ENCODE results near the gene APBB2. TPM values are rescaled to one million over a fixed set of nuclear protein-coding genes. Genes with fewer than 3 reads are reported as not detected.

The APBB2 gene
- total RNA-seq, 4 donors from 2014 or later: 42.4 to 95.8 (median 51.3) TPM

GRCh38 chr4:41202356-41202755 is 12.0 kb downstream of the APBB2 start:
- Histone ChIP-seq H3K4me3 (no peak overlapping the region), H3K36me3 (no peaks in the 10 kb centered on the region), H3K27ac (no peak overlapping the region), H3K4me1 (peaks cover 36% of the 10 kb centered on the region), H3K27me3 (no peaks in the 10 kb centered on the region), H3K9me3 (no peaks in the 10 kb centered on the region)
- no peak for TF ChIP-seq POLR2AphosphoS5 (IDR thresholded peaks at IDR 0.05)
- TF ChIP-seq EP300 (IDR thresholded peaks at IDR 0.05): no peak
- TF ChIP-seq POLR2A (IDR thresholded peaks at IDR 0.05): no peak
- no peak for TF ChIP-seq CTCF (IDR thresholded peaks at IDR 0.05)
- 74% methylated on average over 4 of the region's 4 CpGs for WGBS
- no peak for DNase-seq (ENCODE audit: low spot score in 2 of 2)

GRCh38 chr4:41200486-41201017 is 13.8 kb downstream of the APBB2 start:
- WGBS: 77% methylated on average over 4 of the region's 4 CpGs
- TF ChIP-seq EP300 (IDR thresholded peaks at IDR 0.05) (no peak), POLR2AphosphoS5 (IDR thresholded peaks at IDR 0.05) (no peak)
- no peaks in the 10 kb centered on the region for H3K27me3 ChIP-seq
- DNase-seq (ENCODE audit: low spot score in 2 of 2): no peak
- H3K36me3 ChIP-seq: no peaks in the 10 kb centered on the region
- H3K4me1 ChIP-seq: peaks cover 34% of the 10 kb centered on the region
- no peak overlapping the region for H3K4me3 ChIP-seq
- no peaks in the 10 kb centered on the region for H3K9me3 ChIP-seq
- no peak overlapping the region for H3K27ac ChIP-seq

- WGBS: 81% methylated on average over 3 of the region's 3 CpGs
- Histone ChIP-seq H3K4me1 (peaks cover 26% of the 10 kb centered on the region), H3K36me3 (no peaks in the 10 kb centered on the region), H3K9me3 (no peaks in the 10 kb centered on the region), H3K27me3 (no peaks in the 10 kb centered on the region), H3K27ac (no peak overlapping the region), H3K4me3 (no peak overlapping the region)
- no peak for TF ChIP-seq POLR2A (IDR thresholded peaks at IDR 0.05)
- TF ChIP-seq POLR2AphosphoS5 (IDR thresholded peaks at IDR 0.05): no peak
- no peak for TF ChIP-seq CTCF (IDR thresholded peaks at IDR 0.05)
- TF ChIP-seq EP300 (IDR thresholded peaks at IDR 0.05): no peak
- DNase-seq (ENCODE audit: low spot score in 2 of 2): no peak
Measured at GRCh38 chr4:41199788-41200187, 14.6 kb downstream of the APBB2 start.

- H3K4me1 ChIP-seq: peaks cover 13% of the 10 kb centered on the region
- WGBS: 90% methylated on average over 2 of the region's 2 CpGs
Measured at GRCh38 chr4:41197996-41198395, 16.3 kb downstream of the APBB2 start.

GRCh38 chr4:41197495-41197894 is 16.8 kb downstream of the APBB2 start:
- Histone ChIP-seq H3K27ac (no peak overlapping the region), H3K4me1 (peaks cover 13% of the 10 kb centered on the region), H3K27me3 (no peaks in the 10 kb centered on the region), H3K36me3 (no peaks in the 10 kb centered on the region), H3K4me3 (no peak overlapping the region), H3K9me3 (no peaks in the 10 kb centered on the region)
- DNase-seq (ENCODE audit: low spot score in 2 of 2): no peak
- TF ChIP-seq CTCF (IDR thresholded peaks at IDR 0.05) (no peak), EP300 (IDR thresholded peaks at IDR 0.05) (no peak), POLR2A (IDR thresholded peaks at IDR 0.05) (no peak), POLR2AphosphoS5 (IDR thresholded peaks at IDR 0.05) (no peak)
- WGBS: 72% methylated on average over 3 of the region's 3 CpGs

More at GRCh38 chr4:41197996-41198395, 16.3 kb downstream of the APBB2 start:
- no peak overlapping the region for H3K27ac ChIP-seq
- no peaks in the 10 kb centered on the region for H3K27me3 ChIP-seq
- H3K36me3 ChIP-seq: no peaks in the 10 kb centered on the region
- TF ChIP-seq POLR2AphosphoS5 (IDR thresholded peaks at IDR 0.05): no peak
- TF ChIP-seq POLR2A (IDR thresholded peaks at IDR 0.05): no peak
- no peak for TF ChIP-seq CTCF (IDR thresholded peaks at IDR 0.05)
- no peak for TF ChIP-seq EP300 (IDR thresholded peaks at IDR 0.05)
- no peak overlapping the region for H3K4me3 ChIP-seq
- no peaks in the 10 kb centered on the region for H3K9me3 ChIP-seq
- DNase-seq (ENCODE audit: low spot score in 2 of 2): no peak
